ENCODE data around the gene CCDC71L. TPM values are rescaled to one million over a fixed set of nuclear protein-coding genes. Genes with fewer than 3 reads are reported as not detected.

CCDC71L gene
- polyA plus RNA-seq, 1 donor = 4.6 TPM

- DNase-seq = no peak
These were observed 35.2 kb downstream of the CCDC71L start for GRCh38 chr7:106625678-106626301.

- no peak for DNase-seq
These were observed 37.1 kb downstream of the CCDC71L start for GRCh38 chr7:106623853-106624252.

GRCh38 chr7:106623315-106623660 is 37.7 kb downstream of the CCDC71L start:
- DNase-seq = no peak

GRCh38 chr7:106622654-106623314 is 38.2 kb downstream of the CCDC71L start:
- no peak for DNase-seq

GRCh38 chr7:106621393-106622132 is 39.4 kb downstream of the CCDC71L start:
- no peak for DNase-seq

- DNase-seq = no peak
These were observed 40.3 kb downstream of the CCDC71L start for GRCh38 chr7:106620676-106621075.

- DNase-seq = no peak
These were observed 40.9 kb downstream of the CCDC71L start for GRCh38 chr7:106620034-106620433.

GRCh38 chr7:106619213-106619612 is 41.7 kb downstream of the CCDC71L start:
- DNase-seq = no peak

GRCh38 chr7:106618480-106618879 is 42.5 kb downstream of the CCDC71L start:
- peak; percentile 16 for DNase-seq

GRCh38 chr7:106617860-106618259 is 43.1 kb downstream of the CCDC71L start:
- DNase-seq = no peak

GRCh38 chr7:106616708-106617051 is 44.3 kb downstream of the CCDC71L start:
- DNase-seq = no peak

GRCh38 chr7:106615808-106616707 is 44.9 kb downstream of the CCDC71L start:
- DNase-seq = no peak

GRCh38 chr7:106614751-106615150 is 46.2 kb downstream of the CCDC71L start:
- no peak for DNase-seq

- no peak for DNase-seq
These were observed 47.0 kb downstream of the CCDC71L start for GRCh38 chr7:106613848-106614560.

- DNase-seq = no peak
These were observed 47.7 kb downstream of the CCDC71L start for GRCh38 chr7:106613279-106613678.

- no peak for DNase-seq
These were observed 48.5 kb downstream of the CCDC71L start for GRCh38 chr7:106612432-106612831.

- no peak for DNase-seq
These were observed 49.0 kb downstream of the CCDC71L start for GRCh38 chr7:106611911-106612310.

GRCh38 chr7:106610996-106611886 is 49.7 kb downstream of the CCDC71L start:
- no peak for DNase-seq

- no peak for DNase-seq
These were observed 51.5 kb downstream of the CCDC71L start for GRCh38 chr7:106609416-106609815.

GRCh38 chr7:106608661-106609060 is 52.3 kb downstream of the CCDC71L start:
- no peak for DNase-seq

Measured in hindlimb muscle (tissue), 1 donor.